Measurements from ENCODE around the gene MAPK1. TPM values are rescaled to one million over a fixed set of nuclear protein-coding genes. Genes with fewer than 3 reads are reported as not detected.
"Not testable (repeated sequence)": the region's sequence is repeated elsewhere in the genome, so short reads cannot be mapped to it uniquely, and the experiment has no call there.

The MAPK1 gene
- total RNA-seq, 2 experiments from 2014 or later: 39.4 to 44.0 TPM

DNA sequence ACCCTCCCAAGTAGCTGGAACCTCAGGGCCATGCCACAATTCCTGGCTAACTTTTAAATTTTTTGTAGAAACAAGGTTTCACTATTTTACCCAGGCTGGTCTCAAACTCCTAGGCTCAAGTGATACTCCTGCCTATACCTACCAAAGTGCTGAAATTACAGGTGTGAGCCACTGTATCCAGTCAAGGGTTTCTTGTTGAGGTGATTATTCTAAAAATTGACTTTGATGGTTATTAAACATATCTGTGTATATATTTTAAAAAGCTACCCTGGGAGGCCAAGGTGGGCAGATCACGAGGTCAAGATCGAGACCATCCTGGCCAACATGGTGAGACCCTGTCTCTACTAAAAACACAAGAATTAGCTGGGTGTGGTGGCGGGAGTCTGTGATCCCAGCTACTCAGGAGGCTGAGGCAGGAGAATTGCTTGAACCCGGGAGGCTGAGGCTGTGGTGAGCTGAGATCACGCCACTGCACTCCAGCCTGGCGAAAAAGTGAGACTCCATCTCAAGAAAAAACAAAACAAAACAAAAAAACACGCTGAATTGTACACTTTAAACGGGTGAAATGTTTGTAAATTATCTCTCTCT is 27.1 kb downstream of the MAPK1 start:
- CTCF ChIA-PET: no interaction called here
- TF ChIP-seq, protein P1, sequence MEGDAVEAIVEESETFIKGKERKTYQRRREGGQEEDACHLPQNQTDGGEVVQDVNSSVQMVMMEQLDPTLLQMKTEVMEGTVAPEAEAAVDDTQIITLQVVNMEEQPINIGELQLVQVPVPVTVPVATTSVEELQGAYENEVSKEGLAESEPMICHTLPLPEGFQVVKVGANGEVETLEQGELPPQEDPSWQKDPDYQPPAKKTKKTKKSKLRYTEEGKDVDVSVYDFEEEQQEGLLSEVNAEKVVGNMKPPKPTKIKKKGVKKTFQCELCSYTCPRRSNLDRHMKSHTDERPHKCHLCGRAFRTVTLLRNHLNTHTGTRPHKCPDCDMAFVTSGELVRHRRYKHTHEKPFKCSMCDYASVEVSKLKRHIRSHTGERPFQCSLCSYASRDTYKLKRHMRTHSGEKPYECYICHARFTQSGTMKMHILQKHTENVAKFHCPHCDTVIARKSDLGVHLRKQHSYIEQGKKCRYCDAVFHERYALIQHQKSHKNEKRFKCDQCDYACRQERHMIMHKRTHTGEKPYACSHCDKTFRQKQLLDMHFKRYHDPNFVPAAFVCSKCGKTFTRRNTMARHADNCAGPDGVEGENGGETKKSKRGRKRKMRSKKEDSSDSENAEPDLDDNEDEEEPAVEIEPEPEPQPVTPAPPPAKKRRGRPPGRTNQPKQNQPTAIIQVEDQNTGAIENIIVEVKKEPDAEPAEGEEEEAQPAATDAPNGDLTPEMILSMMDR (IDR thresholded peaks at IDR 0.05): no peak
- POLR2A ChIA-PET: interaction anchor here (0.9 to 1.1 kb wide), 2 partner anchors 19 to 57 kb away, joined by 3 read pairs; no protein-coding TSS in a partner anchor
- peaks cover 17% of the 10 kb centered on the region for H3K4me1 ChIP-seq (ENCODE audit: insufficient read depth, low read length)
- intact Hi-C loops (cut with DNase I, micrococcal nuclease): no loop called here
- no peaks in the 10 kb centered on the region for H3K27me3 Mint-ChIP-seq
- no peaks in the 10 kb centered on the region for H3K9me3 ChIP-seq (ENCODE audit: control insufficient read depth in 1 of 2, insufficient read depth in 1 of 2, low read length in 2 of 2)
- H3K9me3 Mint-ChIP-seq: no peaks in the 10 kb centered on the region
- H3K4me3 Mint-ChIP-seq: no peak overlapping the region
- H3K4me1 Mint-ChIP-seq (ENCODE audit: low read depth): peaks cover 62% of the 10 kb centered on the region
- peaks cover 12% of the 10 kb centered on the region for H3K36me3 Mint-ChIP-seq (ENCODE audit: low read depth)
- H3K36me3 ChIP-seq (ENCODE audit: insufficient read depth, low read length): peaks cover 6% of the 10 kb centered on the region
- no peaks in the 10 kb centered on the region for H3K27me3 ChIP-seq (ENCODE audit: control insufficient read depth in 1 of 2, insufficient read depth in 2 of 2, low read length in 2 of 2)
- no peak for DNase-seq
- no peak overlapping the region for H3K27ac ChIP-seq (ENCODE audit: low read depth in 1 of 2, low read length in 2 of 2)
- no peak for ATAC-seq (ENCODE audit: poor library complexity)
- no peak overlapping the region for H3K4me3 ChIP-seq (ENCODE audit: low read length)
- H3K27ac Mint-ChIP-seq: no peak overlapping the region

DNA sequence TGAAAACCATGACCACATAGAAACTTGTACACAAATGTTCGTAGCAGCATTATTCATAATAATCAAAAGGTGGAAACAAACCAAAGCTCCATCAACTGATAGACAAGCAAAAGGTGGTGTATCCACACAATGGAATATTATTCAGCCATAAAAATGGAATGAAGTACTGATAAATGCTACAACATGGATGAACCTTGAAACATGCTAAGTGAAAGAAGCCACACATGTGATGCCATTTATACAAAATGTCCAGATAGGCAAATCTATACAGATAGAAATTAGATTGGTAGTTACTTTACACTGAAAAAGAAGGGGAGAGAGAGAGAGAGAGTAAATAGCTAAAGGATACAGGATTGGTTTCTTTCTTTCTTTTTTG is 27.7 kb downstream of the MAPK1 start:
- no peak overlapping the region for H3K4me3 ChIP-seq (ENCODE audit: low read length)
- Mint-ChIP-seq H3K9me3 (no peaks in the 10 kb centered on the region), H3K36me3 (ENCODE audit: low read depth) (peaks cover 11% of the 10 kb centered on the region), H3K4me1 (ENCODE audit: low read depth) (peaks cover 67% of the 10 kb centered on the region), H3K4me3 (no peak overlapping the region), H3K27ac (no peak overlapping the region), H3K27me3 (no peaks in the 10 kb centered on the region)
- ChIA-PET CTCF (no interaction called here), POLR2A (no interaction called here)
- no peaks in the 10 kb centered on the region for H3K9me3 ChIP-seq (ENCODE audit: control insufficient read depth in 1 of 2, insufficient read depth in 1 of 2, low read length in 2 of 2)
- no peaks in the 10 kb centered on the region for H3K27me3 ChIP-seq (ENCODE audit: control insufficient read depth in 1 of 2, insufficient read depth in 2 of 2, low read length in 2 of 2)
- DNase-seq (no peak), ATAC-seq (ENCODE audit: poor library complexity) (no peak)
- peaks cover 6% of the 10 kb centered on the region for H3K36me3 ChIP-seq (ENCODE audit: insufficient read depth, low read length)
- H3K27ac ChIP-seq (ENCODE audit: low read depth in 1 of 2, low read length in 2 of 2): no peak overlapping the region
- H3K4me1 ChIP-seq (ENCODE audit: insufficient read depth, low read length): peaks cover 20% of the 10 kb centered on the region
- TF ChIP-seq, protein P1 (IDR thresholded peaks at IDR 0.05): no peak
- intact Hi-C loops (cut with DNase I, micrococcal nuclease): no loop called here

DNA sequence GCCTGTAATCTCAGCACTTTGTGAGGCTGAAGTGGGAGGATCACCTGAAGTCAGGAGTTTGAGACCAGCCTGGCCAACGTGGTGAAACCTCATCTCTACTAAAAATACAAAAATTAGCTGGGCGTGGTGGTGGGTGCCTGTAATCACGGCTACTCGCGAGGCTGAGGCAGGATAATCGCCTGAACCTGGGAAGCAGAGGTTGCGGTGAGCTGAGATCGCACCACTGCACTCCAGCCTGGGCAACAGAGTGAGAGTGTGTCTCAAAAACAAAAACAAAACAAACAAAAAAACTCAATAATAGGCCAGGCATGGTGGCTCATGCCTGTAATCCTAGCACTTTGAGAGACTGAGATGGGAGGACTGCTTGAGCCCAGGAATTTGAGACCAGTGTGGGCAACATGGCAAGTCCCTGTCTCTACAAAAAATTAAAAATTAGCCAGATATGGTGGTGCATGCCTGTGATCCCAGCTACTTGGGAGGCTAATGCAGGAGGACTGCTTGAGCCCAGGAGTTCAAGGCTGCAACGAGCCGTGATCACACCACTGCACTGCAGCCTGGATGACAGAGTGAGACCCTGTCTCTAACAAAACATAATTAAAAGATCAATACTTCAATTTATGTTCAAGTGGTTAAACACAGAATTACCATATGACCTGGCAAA is 28.2 kb downstream of the MAPK1 start:
- ATAC-seq (ENCODE audit: poor library complexity); H3K4me3 ChIP-seq (ENCODE audit: low read length); intact Hi-C loops (cut with DNase I, micrococcal nuclease); H3K27ac ChIP-seq (ENCODE audit: low read depth in 1 of 2, low read length in 2 of 2); CTCF ChIA-PET; H3K27me3 Mint-ChIP-seq; H3K9me3 Mint-ChIP-seq; DNase-seq; H3K9me3 ChIP-seq (ENCODE audit: control insufficient read depth in 1 of 2, insufficient read depth in 1 of 2, low read length in 2 of 2); POLR2A ChIA-PET; H3K36me3 Mint-ChIP-seq (ENCODE audit: low read depth); H3K27me3 ChIP-seq (ENCODE audit: control insufficient read depth in 1 of 2, insufficient read depth in 2 of 2, low read length in 2 of 2); H3K36me3 ChIP-seq (ENCODE audit: insufficient read depth, low read length); H3K4me3 Mint-ChIP-seq: not testable (repeated sequence)
- Mint-ChIP-seq H3K4me1 (ENCODE audit: low read depth) (peaks cover 66% of the 10 kb centered on the region), H3K27ac (peak overlapping the region; percentile 30)
- peaks cover 21% of the 10 kb centered on the region for H3K4me1 ChIP-seq (ENCODE audit: insufficient read depth, low read length)
